Stimulated activated naive B cell treated with anti-CD40 and anti-IgM and Interleukin-4, amounts not matched to agents 10 μg/mL and 1 μg/mL and 100 μg/mL, for 72 hours (primary cell): ENCODE measurements around the gene SLC18A3.

ENCODE experiments used
- ATAC-seq, 2 donors: fragments of 150-1000 bp; cut with Tn5 transposase; replicated peaks; 2 replicates each; pipeline ENCODE4 v1.10.0; 2021; ENCODE audit warnings: moderate library complexity in 1 of 2
- DNase-seq: peaks from one replicate; pipeline ENCODE4 v3.0.0; 2021
- H3K27ac Mint-ChIP-seq: one replicate; pipeline ENCODE4 v1.8.0; 2022; ENCODE audit warnings: mild to moderate bottlenecking, mixed read lengths
- H3K27me3 Mint-ChIP-seq, 2 donors: one replicate each; pipeline ENCODE4 v1.8.0; 2022; ENCODE audit warnings: mixed read lengths in 2 of 2
- H3K36me3 Mint-ChIP-seq, 2 donors: one replicate each; pipeline ENCODE4 v1.8.0; 2022; ENCODE audit warnings: mixed read lengths in 2 of 2, mild to moderate bottlenecking in 1 of 2
- H3K4me1 Mint-ChIP-seq, 2 donors: one replicate each; pipeline ENCODE4 v1.8.0; 2022; ENCODE audit warnings: mixed read lengths in 2 of 2, mild to moderate bottlenecking in 1 of 2
- H3K4me3 Mint-ChIP-seq, 2 donors: one replicate each; pipeline ENCODE4 v1.8.0; 2022; ENCODE audit warnings: mild to moderate bottlenecking in 2 of 2, mixed read lengths in 2 of 2, moderate library complexity in 1 of 2
- H3K9me3 Mint-ChIP-seq, 2 donors: one replicate each; pipeline ENCODE4 v1.8.0; 2022; ENCODE audit warnings: mixed read lengths in 2 of 2, mild to moderate bottlenecking in 1 of 2

The SLC18A3 gene

DNA sequence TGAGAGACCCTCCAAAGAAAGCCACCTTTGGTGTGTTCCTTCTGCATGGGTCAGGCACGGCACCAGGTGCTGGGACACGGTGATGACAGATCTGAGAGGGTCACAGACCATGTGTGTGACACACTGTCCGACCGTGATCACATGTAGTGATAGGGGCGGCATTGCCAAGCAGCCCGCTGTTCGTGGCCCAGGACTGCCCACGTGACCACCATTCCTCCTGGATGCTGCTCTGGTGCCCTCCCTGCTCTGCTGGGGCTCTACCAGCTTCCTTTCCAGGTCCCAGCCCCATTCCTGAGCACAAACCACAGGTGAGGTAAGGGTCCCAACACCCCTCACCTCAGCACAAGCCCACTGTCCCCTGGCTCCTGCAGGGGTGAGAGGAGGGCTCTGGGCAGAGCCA lies 10.1 kb upstream of the SLC18A3 start:
- H3K4me3 Mint-ChIP-seq = no peak overlapping the region
- H3K27ac Mint-ChIP-seq = no peak overlapping the region
- peaks cover 47 to 85% of the 10 kb centered on the region in 2 donors for H3K27me3 Mint-ChIP-seq
- ATAC-seq (no peak), DNase-seq (no peak)
- no peaks in the 10 kb centered on the region for H3K9me3 Mint-ChIP-seq
- no peaks in the 10 kb centered on the region for H3K36me3 Mint-ChIP-seq
- no peaks in the 10 kb centered on the region for H3K4me1 Mint-ChIP-seq

- Mint-ChIP-seq H3K4me1 (no peaks in the 10 kb centered on the region), H3K36me3 (no peaks in the 10 kb centered on the region), H3K27ac (no peak overlapping the region), H3K4me3 (no peak overlapping the region), H3K27me3 (peaks cover 54 to 85% of the 10 kb centered on the region in 2 donors), H3K9me3 (no peaks in the 10 kb centered on the region)
- DNase-seq = no peak
- no peak for ATAC-seq
These were observed 9.2 kb upstream of the SLC18A3 start for GRCh38 chr10:49600781-49601400.

- ATAC-seq (no peak), DNase-seq (no peak)
- H3K9me3 Mint-ChIP-seq = no peaks in the 10 kb centered on the region
- no peaks in the 10 kb centered on the region for H3K36me3 Mint-ChIP-seq
- no peak overlapping the region for H3K27ac Mint-ChIP-seq
- H3K4me3 Mint-ChIP-seq = no peak overlapping the region
- peaks cover 59 to 87% of the 10 kb centered on the region in 2 donors for H3K27me3 Mint-ChIP-seq
- peaks cover 3 to 5% of the 10 kb centered on the region in 2 donors for H3K4me1 Mint-ChIP-seq
These were observed 8.3 kb upstream of the SLC18A3 start for GRCh38 chr10:49601857-49602256.

DNA sequence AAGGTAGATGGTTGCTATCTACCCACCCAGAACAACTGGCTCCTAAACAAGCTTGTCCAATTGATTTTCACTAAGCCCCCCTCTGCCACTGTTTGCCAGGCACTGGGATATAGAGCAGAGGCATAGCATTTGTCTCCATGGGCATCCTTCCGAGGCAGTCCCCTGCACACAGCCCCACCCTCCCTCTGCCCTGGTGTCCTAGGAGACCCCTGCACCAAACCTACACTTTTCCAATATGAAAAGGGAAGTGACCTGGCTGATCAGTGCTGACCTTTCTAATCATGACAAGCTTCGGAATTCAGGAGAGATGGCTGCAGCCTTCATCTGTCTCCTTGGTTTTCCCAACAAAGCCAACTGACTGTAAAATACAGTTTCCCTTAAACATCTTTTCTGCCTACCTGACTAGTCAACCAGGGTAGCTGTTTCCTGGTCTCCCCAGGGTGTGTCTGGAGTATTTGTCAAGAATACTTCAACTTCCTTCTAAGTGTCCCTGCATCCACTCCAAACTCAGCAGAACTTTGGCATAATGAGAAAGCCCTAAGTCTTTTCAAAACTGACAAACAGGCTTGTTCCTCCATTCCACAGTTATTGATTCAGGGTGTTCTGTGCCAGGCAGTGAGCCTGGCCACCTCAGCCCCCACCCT lies 7.6 kb upstream of the SLC18A3 start:
- ATAC-seq = no peak
- H3K27me3 Mint-ChIP-seq = peaks cover 60 to 87% of the 10 kb centered on the region in 2 donors
- no peaks in the 10 kb centered on the region for H3K36me3 Mint-ChIP-seq
- no peak for DNase-seq
- H3K9me3 Mint-ChIP-seq = peaks cover 0 to 3% of the 10 kb centered on the region in 2 donors
- H3K27ac Mint-ChIP-seq = no peak overlapping the region
- H3K4me1 Mint-ChIP-seq = peaks cover 8% of the 10 kb centered on the region in 2 donors
- no peak overlapping the region for H3K4me3 Mint-ChIP-seq

DNA sequence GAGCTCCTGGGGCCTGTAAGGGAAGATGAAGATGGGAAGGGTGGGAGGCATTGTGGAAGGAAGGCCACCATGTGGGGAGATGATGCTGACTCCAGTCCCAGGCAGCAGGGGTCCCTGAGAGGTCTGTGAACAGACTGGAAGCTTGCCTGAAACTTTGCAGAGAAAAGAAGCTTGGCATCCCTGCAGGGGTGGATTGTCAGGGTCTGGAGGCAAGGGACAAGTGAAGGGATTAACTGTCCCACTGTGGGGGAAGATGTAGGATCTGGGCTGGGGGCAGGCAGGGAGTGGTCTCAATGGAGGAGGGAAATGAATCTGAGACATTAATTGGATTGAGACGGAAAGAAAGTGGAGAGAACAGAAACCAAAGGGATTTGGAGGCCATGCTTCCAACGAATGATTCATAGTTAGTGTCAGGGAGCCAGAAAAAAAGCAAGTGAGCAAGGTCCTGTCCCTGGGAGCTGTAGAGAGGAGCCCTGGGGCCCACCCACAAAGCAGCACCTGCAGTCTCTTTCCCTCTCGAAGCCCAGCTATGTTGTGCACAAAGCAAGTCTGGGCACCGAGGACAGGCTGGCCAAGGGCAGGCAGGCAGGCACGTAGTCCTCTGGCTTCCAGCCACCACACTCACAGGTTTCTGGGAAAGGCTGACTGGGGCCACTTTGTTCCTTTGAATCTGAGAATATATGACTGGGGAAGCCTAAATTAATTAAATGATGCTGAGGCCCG lies 4.7 kb upstream of the SLC18A3 start:
- Mint-ChIP-seq H3K27ac (no peak overlapping the region), H3K9me3 (peaks cover 0 to 3% of the 10 kb centered on the region in 2 donors), H3K36me3 (peaks cover 0 to 2% of the 10 kb centered on the region in 2 donors), H3K4me1 (peaks cover 10 to 18% of the 10 kb centered on the region in 2 donors), H3K27me3 (peaks cover 74 to 86% of the 10 kb centered on the region in 2 donors), H3K4me3 (no peak overlapping the region)
- DNase-seq (no peak), ATAC-seq (no peak)

DNA sequence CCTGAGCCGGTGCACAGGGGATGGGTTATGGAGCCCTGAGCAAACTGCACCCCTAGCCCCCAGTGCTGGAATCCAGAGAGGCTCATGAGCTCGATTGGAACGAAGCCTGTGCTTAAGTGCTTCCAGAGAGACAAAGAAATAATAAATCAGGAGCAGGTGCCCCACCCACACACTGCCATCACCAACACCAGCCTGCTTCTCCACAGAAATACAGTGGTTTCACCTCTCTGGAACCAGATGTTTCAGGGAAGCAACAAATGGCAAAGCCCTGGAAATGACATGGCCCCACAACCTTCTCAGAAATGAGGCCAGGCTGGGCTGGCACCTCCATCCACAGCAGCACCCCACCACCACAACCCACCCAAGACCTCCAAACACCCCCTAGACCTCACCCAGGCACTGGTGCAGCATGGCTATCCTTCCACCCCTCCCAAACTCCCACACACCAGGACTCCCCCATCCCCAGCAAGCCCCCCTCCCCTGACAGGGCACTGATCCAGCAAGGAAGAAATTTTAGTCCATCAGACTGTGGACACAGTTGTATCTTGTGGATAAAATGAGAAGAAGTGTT lies 4.1 kb upstream of the SLC18A3 start:
- no peak overlapping the region for H3K27ac Mint-ChIP-seq
- H3K4me1 Mint-ChIP-seq = peaks cover 10 to 18% of the 10 kb centered on the region in 2 donors
- peaks cover 0 to 3% of the 10 kb centered on the region in 2 donors for H3K9me3 Mint-ChIP-seq
- ATAC-seq (no peak), DNase-seq (no peak)
- peaks cover 69 to 83% of the 10 kb centered on the region in 2 donors for H3K27me3 Mint-ChIP-seq
- H3K4me3 Mint-ChIP-seq = no peak overlapping the region
- peaks cover 0 to 2% of the 10 kb centered on the region in 2 donors for H3K36me3 Mint-ChIP-seq

DNA sequence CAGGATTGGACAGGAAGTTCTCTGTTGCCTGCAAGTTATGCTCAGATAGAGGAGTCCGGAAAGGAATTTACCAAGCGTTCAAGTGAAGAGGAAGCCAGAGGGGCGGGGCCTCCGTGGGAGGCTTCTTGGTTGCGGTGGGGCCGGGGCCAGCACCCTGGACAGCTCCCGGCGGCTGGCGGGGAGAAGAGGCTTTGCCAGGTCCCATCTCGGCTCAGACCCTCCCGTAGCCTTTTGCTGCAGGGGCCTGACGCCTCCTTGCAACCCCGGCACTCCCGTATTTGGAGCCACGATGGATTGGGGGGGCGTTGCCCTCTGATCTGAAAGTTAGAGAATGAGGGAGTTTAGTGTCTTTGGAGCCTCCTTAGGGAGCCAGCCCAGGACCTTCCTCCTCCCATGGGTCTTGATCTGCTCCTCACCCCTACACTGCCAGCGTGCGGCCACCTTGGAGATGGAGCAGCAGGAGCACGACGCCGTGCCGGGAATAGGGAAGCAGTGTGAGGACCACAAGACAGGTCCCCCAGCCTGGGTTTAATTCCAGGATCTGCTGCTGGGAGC lies 3.1 kb upstream of the SLC18A3 start:
- no peak overlapping the region for H3K4me3 Mint-ChIP-seq
- H3K27me3 Mint-ChIP-seq = peaks cover 72 to 83% of the 10 kb centered on the region in 2 donors
- peak overlapping the region; percentile 37 for H3K27ac Mint-ChIP-seq
- DNase-seq = peak; percentile 54
- peaks cover 5 to 9% of the 10 kb centered on the region in 2 donors for H3K9me3 Mint-ChIP-seq
- ATAC-seq = peak; percentile 70 to 78
- peaks cover 17 to 27% of the 10 kb centered on the region in 2 donors for H3K4me1 Mint-ChIP-seq
- peaks cover 6 to 8% of the 10 kb centered on the region in 2 donors for H3K36me3 Mint-ChIP-seq

GRCh38 chr10:49608166-49609005 lies 1.7 kb upstream of the SLC18A3 start:
- peaks cover 78 to 87% of the 10 kb centered on the region in 2 donors for H3K27me3 Mint-ChIP-seq
- H3K9me3 Mint-ChIP-seq = peaks cover 10 to 12% of the 10 kb centered on the region in 2 donors
- peaks cover 25 to 39% of the 10 kb centered on the region in 2 donors for H3K4me1 Mint-ChIP-seq
- ATAC-seq (no peak), DNase-seq (no peak)
- peak overlapping the region; percentile 89 for H3K27ac Mint-ChIP-seq
- H3K36me3 Mint-ChIP-seq = peaks cover 10 to 13% of the 10 kb centered on the region in 2 donors
- no peak overlapping the region for H3K4me3 Mint-ChIP-seq

- peaks cover 10 to 13% of the 10 kb centered on the region in 2 donors for H3K36me3 Mint-ChIP-seq
- H3K4me3 Mint-ChIP-seq = peak overlapping the region in 1 of 2 donors; percentile 41
These were observed 1.2 kb upstream of the SLC18A3 start for GRCh38 chr10:49609006-49609282.

DNA sequence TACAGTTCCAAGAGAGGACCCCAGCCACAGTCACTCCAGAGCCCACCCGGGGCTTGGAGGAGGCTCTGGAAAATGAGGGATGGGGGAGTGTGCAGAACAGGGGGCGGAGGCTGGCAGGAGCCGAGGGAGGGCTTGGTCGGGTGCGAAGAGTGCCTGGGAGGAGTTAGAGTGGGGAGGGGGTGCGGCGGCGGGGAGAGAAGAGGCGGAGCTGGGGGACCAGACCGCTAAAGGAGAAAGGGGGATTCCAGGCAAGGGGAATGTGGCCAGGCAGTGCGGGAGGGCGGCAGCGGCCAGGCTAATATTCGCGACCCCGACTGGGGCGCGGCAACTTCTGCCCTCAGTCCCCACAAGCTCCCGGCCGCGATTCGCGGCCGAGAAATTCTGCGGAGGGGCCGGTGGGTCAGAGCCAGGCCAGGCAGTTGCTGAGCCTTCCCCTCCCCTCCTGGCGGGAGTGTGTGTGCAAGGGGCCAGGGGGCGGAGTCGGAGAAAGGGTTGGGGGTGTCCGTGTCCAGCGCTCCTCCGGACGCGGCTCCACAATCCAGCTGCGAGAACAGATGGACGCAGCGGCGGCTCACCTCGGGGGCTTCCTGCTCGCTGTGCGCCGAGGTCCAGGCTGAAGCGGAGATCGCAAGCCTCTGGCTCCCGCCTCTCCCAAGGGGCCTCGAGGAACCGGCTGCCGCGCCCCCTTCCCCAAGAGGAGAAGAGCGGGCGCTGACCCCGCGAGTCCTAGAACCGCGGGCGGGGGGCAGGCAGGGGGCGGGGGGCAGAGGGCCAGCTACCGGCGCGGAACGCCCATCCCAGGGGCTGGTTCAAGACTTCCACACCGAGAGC lies 612 bp upstream of the SLC18A3 start:
- H3K4me1 Mint-ChIP-seq = peaks cover 30 to 46% of the 10 kb centered on the region in 2 donors
- ATAC-seq (no peak), DNase-seq (no peak)
- H3K9me3 Mint-ChIP-seq = peaks cover 10 to 12% of the 10 kb centered on the region in 2 donors
- peak overlapping the region; percentile 89 for H3K27ac Mint-ChIP-seq
- peaks cover 80 to 88% of the 10 kb centered on the region in 2 donors for H3K27me3 Mint-ChIP-seq
- peak overlapping the region; percentile 51 to 59 for H3K4me3 Mint-ChIP-seq
- H3K36me3 Mint-ChIP-seq = peaks cover 10 to 13% of the 10 kb centered on the region in 2 donors

More at GRCh38 chr10:49609006-49609282, 1.2 kb upstream of the SLC18A3 start:
- no peak for ATAC-seq
- no peak for DNase-seq
- peaks cover 79 to 87% of the 10 kb centered on the region in 2 donors for H3K27me3 Mint-ChIP-seq
- H3K4me1 Mint-ChIP-seq = peaks cover 30 to 45% of the 10 kb centered on the region in 2 donors
- peak overlapping the region; percentile 89 for H3K27ac Mint-ChIP-seq
- peaks cover 10 to 12% of the 10 kb centered on the region in 2 donors for H3K9me3 Mint-ChIP-seq

DNA sequence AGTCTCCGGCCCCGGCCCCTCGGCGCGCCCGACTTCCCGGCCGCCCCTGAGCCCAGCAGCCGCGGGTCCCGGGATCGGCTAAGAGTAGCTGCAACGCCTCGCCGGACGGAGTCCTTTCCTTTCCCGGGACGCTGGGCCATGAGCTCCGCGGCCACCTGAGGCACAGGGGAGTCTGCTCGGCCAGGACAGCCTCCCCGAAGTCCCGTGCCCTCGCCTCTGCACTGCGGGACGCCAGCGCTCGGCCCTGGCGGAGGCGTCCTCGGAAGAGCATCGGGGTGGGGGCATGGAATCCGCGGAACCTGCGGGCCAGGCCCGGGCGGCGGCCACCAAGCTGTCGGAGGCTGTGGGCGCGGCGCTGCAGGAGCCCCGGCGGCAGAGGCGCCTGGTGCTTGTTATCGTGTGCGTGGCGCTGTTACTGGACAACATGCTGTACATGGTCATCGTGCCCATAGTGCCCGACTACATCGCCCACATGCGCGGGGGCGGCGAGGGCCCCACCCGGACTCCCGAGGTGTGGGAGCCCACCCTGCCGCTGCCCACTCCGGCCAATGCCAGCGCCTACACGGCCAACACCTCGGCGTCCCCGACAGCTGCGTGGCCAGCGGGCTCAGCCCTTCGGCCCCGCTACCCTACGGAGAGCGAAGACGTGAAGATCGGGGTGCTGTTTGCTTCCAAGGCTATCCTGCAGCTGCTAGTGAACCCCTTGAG lies 502 bp downstream of the SLC18A3 start:
- Mint-ChIP-seq H3K27ac (peak overlapping the region; percentile 85), H3K36me3 (peaks cover 10 to 13% of the 10 kb centered on the region in 2 donors), H3K9me3 (peaks cover 10 to 12% of the 10 kb centered on the region in 2 donors), H3K4me1 (peaks cover 33 to 46% of the 10 kb centered on the region in 2 donors), H3K4me3 (peak overlapping the region in 1 of 2 donors; percentile 14), H3K27me3 (peaks cover 83 to 89% of the 10 kb centered on the region in 2 donors)
- ATAC-seq = no peak
- no peak for DNase-seq

DNA sequence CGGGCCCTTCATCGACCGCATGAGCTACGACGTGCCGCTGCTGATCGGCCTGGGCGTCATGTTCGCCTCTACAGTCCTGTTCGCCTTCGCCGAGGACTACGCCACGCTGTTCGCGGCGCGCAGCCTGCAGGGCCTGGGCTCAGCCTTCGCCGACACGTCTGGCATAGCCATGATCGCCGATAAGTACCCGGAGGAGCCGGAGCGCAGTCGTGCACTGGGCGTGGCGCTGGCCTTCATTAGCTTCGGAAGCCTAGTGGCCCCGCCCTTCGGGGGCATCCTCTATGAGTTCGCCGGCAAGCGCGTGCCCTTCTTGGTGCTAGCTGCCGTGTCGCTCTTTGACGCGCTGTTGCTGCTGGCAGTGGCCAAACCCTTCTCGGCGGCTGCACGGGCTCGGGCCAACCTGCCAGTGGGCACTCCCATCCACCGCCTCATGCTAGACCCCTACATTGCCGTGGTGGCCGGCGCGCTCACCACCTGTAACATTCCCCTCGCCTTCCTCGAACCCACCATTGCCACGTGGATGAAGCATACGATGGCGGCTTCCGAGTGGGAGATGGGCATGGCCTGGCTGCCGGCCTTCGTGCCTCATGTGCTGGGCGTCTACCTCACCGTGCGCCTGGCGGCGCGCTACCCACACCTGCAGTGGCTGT lies 1.2 kb downstream of the SLC18A3 start:
- Mint-ChIP-seq H3K36me3 (peaks cover 10 to 13% of the 10 kb centered on the region in 2 donors), H3K9me3 (peaks cover 10 to 12% of the 10 kb centered on the region in 2 donors), H3K27me3 (peaks cover 82 to 89% of the 10 kb centered on the region in 2 donors), H3K4me1 (peaks cover 33 to 46% of the 10 kb centered on the region in 2 donors), H3K4me3 (peak overlapping the region; percentile 33 to 56), H3K27ac (peak overlapping the region; percentile 85)
- ATAC-seq (no peak), DNase-seq (no peak)
